HEK293 (cell line): ENCODE results near the gene NTN3.
A peak's percentile ranks its signal among the peaks of the same experiment; 100 is the strongest.

ENCODE experiments used
- OSR2 ChIP-seq: fragments of 450-650 bp; formaldehyde crosslinking; IDR thresholded peaks from 2 replicates; pipeline ENCODE4 v1.5.1; 2016; ENCODE audit warnings: missing biosample characterization, missing genetic modification characterization
- REPIN1 ChIP-seq: fragments of 450-650 bp; formaldehyde crosslinking; IDR thresholded peaks from 2 replicates; pipeline ENCODE4 v1.5.1; 2017; ENCODE audit warnings: missing biosample characterization, missing genetic modification characterization, low read depth
- SCRT1 ChIP-seq: fragments of 450-650 bp; formaldehyde crosslinking; IDR thresholded peaks from 2 replicates; pipeline ENCODE4 v1.5.1; 2016; ENCODE audit warnings: missing biosample characterization, missing genetic modification characterization, borderline replicate concordance
- SP7 ChIP-seq: fragments of 450-650 bp; formaldehyde crosslinking; IDR thresholded peaks from 2 replicates; pipeline ENCODE4 v1.5.1; 2016; ENCODE audit warnings: missing biosample characterization, missing genetic modification characterization
- ZNF114 ChIP-seq: fragments of 450-650 bp; formaldehyde crosslinking; IDR thresholded peaks from 2 replicates; pipeline ENCODE4 v1.5.0; 2017; ENCODE audit warnings: missing biosample characterization, missing genetic modification characterization
- ZNF121 ChIP-seq: fragments of 450-650 bp; formaldehyde crosslinking; IDR thresholded peaks from 2 replicates; pipeline ENCODE4 v1.5.1; 2016; ENCODE audit warnings: missing biosample characterization, missing genetic modification characterization
- ZNF335 ChIP-seq: fragments of 450-650 bp; formaldehyde crosslinking; conservative IDR thresholded peaks from 2 replicates; pipeline ENCODE4 v1.5.1; 2016; ENCODE audit warnings: missing biosample characterization, missing genetic modification characterization
- ZNF341 ChIP-seq: fragments of 450-650 bp; formaldehyde crosslinking; IDR thresholded peaks from 2 replicates; pipeline ENCODE4; 2016; ENCODE audit warnings: low read depth, missing biosample characterization, missing genetic modification characterization
- ZNF366 ChIP-seq: fragments of 450-650 bp; formaldehyde crosslinking; conservative IDR thresholded peaks from 2 replicates; pipeline ENCODE4 v1.5.1; 2016; ENCODE audit warnings: missing biosample characterization, missing genetic modification characterization
- ZNF404 ChIP-seq: fragments of 450-650 bp; formaldehyde crosslinking; IDR thresholded peaks from 2 replicates; pipeline ENCODE4 v1.5.1; 2017; ENCODE audit warnings: missing biosample characterization, missing genetic modification characterization
- ZNF433 ChIP-seq: fragments of 450-650 bp; formaldehyde crosslinking; IDR thresholded peaks from 2 replicates; pipeline ENCODE4 v1.5.1; 2016; ENCODE audit warnings: missing biosample characterization, missing genetic modification characterization, low read depth
- ZNF623 ChIP-seq: fragments of 450-650 bp; formaldehyde crosslinking; IDR thresholded peaks from 2 replicates; pipeline ENCODE4 v1.5.1; 2016; ENCODE audit warnings: missing biosample characterization, missing genetic modification characterization
- ZNF660 ChIP-seq: fragments of 450-650 bp; IDR thresholded peaks from 2 replicates; pipeline ENCODE4 v1.5.1; 2018; ENCODE audit warnings: missing biosample characterization, mild to moderate bottlenecking, missing genetic modification characterization
- ZNF677 ChIP-seq: fragments of 450-650 bp; IDR thresholded peaks from 2 replicates; pipeline ENCODE4 v1.5.0; 2018; ENCODE audit warnings: missing biosample characterization, mild to moderate bottlenecking, missing genetic modification characterization, moderate library complexity
- ZNF791 ChIP-seq: fragments of 450-650 bp; formaldehyde crosslinking; IDR thresholded peaks from 2 replicates; pipeline ENCODE4 v1.5.1; 2016; ENCODE audit warnings: missing biosample characterization, missing genetic modification characterization
- ZSCAN16 ChIP-seq: fragments of 450-650 bp; formaldehyde crosslinking; IDR thresholded peaks from 2 replicates; pipeline ENCODE4 v1.5.1; 2016; ENCODE audit warnings: missing biosample characterization, missing genetic modification characterization
- ZSCAN30 ChIP-seq: fragments of 450-650 bp; IDR thresholded peaks from 2 replicates; pipeline ENCODE4 v1.5.1; 2018; ENCODE audit warnings: missing biosample characterization, mild to moderate bottlenecking, missing genetic modification characterization, moderate library complexity
- TF ChIP-seq, protein P1 (sequence below): fragments of 450-650 bp; formaldehyde crosslinking; IDR thresholded peaks from 2 replicates; pipeline ENCODE4 v1.5.1; 2016; ENCODE audit warnings: missing biosample characterization, missing genetic modification characterization
- TF ChIP-seq, protein P2 (sequence below): fragments of 450-650 bp; formaldehyde crosslinking; IDR thresholded peaks from 2 replicates; pipeline ENCODE4 v1.5.1; 2016; ENCODE audit warnings: missing biosample characterization, missing genetic modification characterization
- TF ChIP-seq, protein P3 (sequence below): fragments of 450-650 bp; formaldehyde crosslinking; IDR thresholded peaks from 2 replicates; pipeline ENCODE4 v1.5.1; 2016; ENCODE audit warnings: missing biosample characterization, missing genetic modification characterization
- TF ChIP-seq, protein P4 (sequence below): fragments of 450-650 bp; formaldehyde crosslinking; IDR thresholded peaks from 2 replicates; pipeline ENCODE4 v1.5.1; 2016; ENCODE audit warnings: missing biosample characterization, missing genetic modification characterization
- TF ChIP-seq, protein P5 (sequence below): fragments of 450-650 bp; formaldehyde crosslinking; conservative IDR thresholded peaks from 2 replicates; pipeline ENCODE4 v1.5.1; 2016; ENCODE audit warnings: low read depth, missing biosample characterization, missing genetic modification characterization
- TF ChIP-seq, protein P6 (sequence below): fragments of 450-650 bp; formaldehyde crosslinking; optimal IDR thresholded peaks from 2 replicates; pipeline ENCODE3; 2016; ENCODE audit warnings: missing biosample characterization, mild to moderate bottlenecking, missing genetic modification characterization
- TF ChIP-seq, protein P7 (sequence below): fragments of 450-650 bp; IDR thresholded peaks from 2 replicates; pipeline ENCODE4 v1.5.1; 2018; ENCODE audit warnings: missing biosample characterization, mild to moderate bottlenecking, missing genetic modification characterization
- TF ChIP-seq, protein P8 (sequence below): fragments of 450-650 bp; formaldehyde crosslinking; IDR thresholded peaks from 2 replicates; pipeline ENCODE4 v1.5.1; 2016; ENCODE audit warnings: missing biosample characterization, missing genetic modification characterization

Gene NTN3

DNA sequence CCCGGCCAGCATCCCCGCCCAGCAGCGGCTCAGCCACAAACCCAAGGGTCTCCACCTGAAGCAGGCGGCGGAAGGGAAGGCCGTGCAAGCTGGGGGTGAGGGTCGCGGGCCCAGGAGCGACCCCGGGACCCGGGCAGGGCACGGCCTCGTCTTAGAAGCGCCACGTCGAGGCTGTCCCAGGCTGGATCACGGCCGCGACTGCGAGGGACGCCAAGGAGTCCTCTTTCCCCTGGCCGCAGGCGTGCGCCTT is 42.4 kb upstream of the NTN3 start (continued):
- TF ChIP-seq, protein P1, sequence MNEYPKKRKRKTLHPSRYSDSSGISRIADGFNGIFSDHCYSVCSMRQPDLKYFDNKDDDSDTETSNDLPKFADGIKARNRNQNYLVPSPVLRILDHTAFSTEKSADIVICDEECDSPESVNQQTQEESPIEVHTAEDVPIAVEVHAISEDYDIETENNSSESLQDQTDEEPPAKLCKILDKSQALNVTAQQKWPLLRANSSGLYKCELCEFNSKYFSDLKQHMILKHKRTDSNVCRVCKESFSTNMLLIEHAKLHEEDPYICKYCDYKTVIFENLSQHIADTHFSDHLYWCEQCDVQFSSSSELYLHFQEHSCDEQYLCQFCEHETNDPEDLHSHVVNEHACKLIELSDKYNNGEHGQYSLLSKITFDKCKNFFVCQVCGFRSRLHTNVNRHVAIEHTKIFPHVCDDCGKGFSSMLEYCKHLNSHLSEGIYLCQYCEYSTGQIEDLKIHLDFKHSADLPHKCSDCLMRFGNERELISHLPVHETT = no peak
- TF ChIP-seq ZNF404 (tag by site-specific recombination) = no peak
- TF ChIP-seq, protein P2, sequence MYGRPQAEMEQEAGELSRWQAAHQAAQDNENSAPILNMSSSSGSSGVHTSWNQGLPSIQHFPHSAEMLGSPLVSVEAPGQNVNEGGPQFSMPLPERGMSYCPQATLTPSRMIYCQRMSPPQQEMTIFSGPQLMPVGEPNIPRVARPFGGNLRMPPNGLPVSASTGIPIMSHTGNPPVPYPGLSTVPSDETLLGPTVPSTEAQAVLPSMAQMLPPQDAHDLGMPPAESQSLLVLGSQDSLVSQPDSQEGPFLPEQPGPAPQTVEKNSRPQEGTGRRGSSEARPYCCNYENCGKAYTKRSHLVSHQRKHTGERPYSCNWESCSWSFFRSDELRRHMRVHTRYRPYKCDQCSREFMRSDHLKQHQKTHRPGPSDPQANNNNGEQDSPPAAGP (tag by site-specific recombination) = peak; percentile 55; the same call in 1 of the 2 replicates
- TF ChIP-seq ZSCAN30 (tag by site-specific recombination) = peak; percentile 57; the same call in 1 of the 2 replicates
- no peak for TF ChIP-seq OSR2
- no peak for TF ChIP-seq ZSCAN16
- TF ChIP-seq ZNF366 (tag by site-specific recombination) = no peak
- TF ChIP-seq, protein P3, sequence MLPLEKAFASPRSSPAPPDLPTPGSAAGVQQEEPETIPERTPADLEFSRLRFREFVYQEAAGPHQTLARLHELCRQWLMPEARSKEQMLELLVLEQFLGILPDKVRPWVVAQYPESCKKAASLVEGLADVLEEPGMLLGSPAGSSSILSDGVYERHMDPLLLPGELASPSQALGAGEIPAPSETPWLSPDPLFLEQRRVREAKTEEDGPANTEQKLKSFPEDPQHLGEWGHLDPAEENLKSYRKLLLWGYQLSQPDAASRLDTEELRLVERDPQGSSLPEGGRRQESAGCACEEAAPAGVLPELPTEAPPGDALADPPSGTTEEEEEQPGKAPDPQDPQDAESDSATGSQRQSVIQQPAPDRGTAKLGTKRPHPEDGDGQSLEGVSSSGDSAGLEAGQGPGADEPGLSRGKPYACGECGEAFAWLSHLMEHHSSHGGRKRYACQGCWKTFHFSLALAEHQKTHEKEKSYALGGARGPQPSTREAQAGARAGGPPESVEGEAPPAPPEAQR (tag by site-specific recombination) = no peak
- TF ChIP-seq ZNF335 = peak; percentile 84
- TF ChIP-seq ZNF433 (tag by site-specific recombination) = no peak
- no peak for TF ChIP-seq ZNF660 (tag by site-specific recombination)
- TF ChIP-seq ZNF121 = no peak
- peak; percentile 49; the same call in 1 of the 2 replicates for TF ChIP-seq ZNF341 (tag by site-specific recombination)
- no peak for TF ChIP-seq SP7
- no peak for TF ChIP-seq ZNF677
- TF ChIP-seq, protein P4, sequence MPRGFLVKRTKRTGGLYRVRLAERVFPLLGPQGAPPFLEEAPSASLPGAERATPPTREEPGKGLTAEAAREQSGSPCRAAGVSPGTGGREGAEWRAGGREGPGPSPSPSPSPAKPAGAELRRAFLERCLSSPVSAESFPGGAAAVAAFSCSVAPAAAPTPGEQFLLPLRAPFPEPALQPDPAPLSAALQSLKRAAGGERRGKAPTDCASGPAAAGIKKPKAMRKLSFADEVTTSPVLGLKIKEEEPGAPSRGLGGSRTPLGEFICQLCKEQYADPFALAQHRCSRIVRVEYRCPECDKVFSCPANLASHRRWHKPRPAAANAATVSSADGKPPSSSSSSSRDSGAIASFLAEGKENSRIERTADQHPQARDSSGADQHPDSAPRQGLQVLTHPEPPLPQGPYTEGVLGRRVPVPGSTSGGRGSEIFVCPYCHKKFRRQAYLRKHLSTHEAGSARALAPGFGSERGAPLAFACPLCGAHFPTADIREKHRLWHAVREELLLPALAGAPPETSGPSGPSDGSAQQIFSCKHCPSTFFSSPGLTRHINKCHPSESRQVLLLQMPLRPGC (tag by site-specific recombination) = 0 out of 2 replicates have a peak, but pooled peaks have one; percentile 49
- TF ChIP-seq, protein P5, sequence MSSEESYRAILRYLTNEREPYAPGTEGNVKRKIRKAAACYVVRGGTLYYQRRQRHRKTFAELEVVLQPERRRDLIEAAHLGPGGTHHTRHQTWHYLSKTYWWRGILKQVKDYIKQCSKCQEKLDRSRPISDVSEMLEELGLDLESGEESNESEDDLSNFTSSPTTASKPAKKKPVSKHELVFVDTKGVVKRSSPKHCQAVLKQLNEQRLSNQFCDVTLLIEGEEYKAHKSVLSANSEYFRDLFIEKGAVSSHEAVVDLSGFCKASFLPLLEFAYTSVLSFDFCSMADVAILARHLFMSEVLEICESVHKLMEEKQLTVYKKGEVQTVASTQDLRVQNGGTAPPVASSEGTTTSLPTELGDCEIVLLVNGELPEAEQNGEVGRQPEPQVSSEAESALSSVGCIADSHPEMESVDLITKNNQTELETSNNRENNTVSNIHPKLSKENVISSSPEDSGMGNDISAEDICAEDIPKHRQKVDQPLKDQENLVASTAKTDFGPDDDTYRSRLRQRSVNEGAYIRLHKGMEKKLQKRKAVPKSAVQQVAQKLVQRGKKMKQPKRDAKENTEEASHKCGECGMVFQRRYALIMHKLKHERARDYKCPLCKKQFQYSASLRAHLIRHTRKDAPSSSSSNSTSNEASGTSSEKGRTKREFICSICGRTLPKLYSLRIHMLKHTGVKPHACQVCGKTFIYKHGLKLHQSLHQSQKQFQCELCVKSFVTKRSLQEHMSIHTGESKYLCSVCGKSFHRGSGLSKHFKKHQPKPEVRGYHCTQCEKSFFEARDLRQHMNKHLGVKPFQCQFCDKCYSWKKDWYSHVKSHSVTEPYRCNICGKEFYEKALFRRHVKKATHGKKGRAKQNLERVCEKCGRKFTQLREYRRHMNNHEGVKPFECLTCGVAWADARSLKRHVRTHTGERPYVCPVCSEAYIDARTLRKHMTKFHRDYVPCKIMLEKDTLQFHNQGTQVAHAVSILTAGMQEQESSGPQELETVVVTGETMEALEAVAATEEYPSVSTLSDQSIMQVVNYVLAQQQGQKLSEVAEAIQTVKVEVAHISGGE (tag by site-specific recombination) = no peak
- TF ChIP-seq, protein P6, sequence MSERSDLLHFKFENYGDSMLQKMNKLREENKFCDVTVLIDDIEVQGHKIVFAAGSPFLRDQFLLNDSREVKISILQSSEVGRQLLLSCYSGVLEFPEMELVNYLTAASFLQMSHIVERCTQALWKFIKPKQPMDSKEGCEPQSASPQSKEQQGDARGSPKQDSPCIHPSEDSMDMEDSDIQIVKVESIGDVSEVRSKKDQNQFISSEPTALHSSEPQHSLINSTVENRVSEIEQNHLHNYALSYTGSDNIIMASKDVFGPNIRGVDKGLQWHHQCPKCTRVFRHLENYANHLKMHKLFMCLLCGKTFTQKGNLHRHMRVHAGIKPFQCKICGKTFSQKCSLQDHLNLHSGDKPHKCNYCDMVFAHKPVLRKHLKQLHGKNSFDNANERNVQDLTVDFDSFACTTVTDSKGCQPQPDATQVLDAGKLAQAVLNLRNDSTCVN = no peak
- TF ChIP-seq, protein P7, sequence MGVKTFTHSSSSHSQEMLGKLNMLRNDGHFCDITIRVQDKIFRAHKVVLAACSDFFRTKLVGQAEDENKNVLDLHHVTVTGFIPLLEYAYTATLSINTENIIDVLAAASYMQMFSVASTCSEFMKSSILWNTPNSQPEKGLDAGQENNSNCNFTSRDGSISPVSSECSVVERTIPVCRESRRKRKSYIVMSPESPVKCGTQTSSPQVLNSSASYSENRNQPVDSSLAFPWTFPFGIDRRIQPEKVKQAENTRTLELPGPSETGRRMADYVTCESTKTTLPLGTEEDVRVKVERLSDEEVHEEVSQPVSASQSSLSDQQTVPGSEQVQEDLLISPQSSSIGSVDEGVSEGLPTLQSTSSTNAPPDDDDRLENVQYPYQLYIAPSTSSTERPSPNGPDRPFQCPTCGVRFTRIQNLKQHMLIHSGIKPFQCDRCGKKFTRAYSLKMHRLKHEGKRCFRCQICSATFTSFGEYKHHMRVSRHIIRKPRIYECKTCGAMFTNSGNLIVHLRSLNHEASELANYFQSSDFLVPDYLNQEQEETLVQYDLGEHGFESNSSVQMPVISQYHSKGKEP (tag by site-specific recombination) = no peak
- TF ChIP-seq ZNF114 = no peak
- TF ChIP-seq SCRT1 (tag by site-specific recombination) = no peak
- TF ChIP-seq, protein P8, sequence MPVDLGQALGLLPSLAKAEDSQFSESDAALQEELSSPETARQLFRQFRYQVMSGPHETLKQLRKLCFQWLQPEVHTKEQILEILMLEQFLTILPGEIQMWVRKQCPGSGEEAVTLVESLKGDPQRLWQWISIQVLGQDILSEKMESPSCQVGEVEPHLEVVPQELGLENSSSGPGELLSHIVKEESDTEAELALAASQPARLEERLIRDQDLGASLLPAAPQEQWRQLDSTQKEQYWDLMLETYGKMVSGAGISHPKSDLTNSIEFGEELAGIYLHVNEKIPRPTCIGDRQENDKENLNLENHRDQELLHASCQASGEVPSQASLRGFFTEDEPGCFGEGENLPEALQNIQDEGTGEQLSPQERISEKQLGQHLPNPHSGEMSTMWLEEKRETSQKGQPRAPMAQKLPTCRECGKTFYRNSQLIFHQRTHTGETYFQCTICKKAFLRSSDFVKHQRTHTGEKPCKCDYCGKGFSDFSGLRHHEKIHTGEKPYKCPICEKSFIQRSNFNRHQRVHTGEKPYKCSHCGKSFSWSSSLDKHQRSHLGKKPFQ = no peak
- no peak for TF ChIP-seq ZNF791 (tag by site-specific recombination)
- no peak for TF ChIP-seq ZNF623 (tag by site-specific recombination)
- TF ChIP-seq REPIN1 = no peak
